OCI-LY1 (cell line): ENCODE data around the gene MSS51.

Source experiments
- EZH2 ChIP-seq: fragments of 200-600 bp; sonication (generic), shearing (Covaris generic); IDR thresholded peaks from 2 replicates; pipeline ENCODE4 v1.8.0; 2017; ENCODE audit warnings: borderline replicate concordance, mixed run types, mild to moderate bottlenecking, antibody characterized with exemption, low read length, moderate library complexity, mixed read lengths
- TF ChIP-seq, protein P1 (sequence below): fragments of 200-600 bp; sonication (generic), shearing (Covaris generic); IDR thresholded peaks from 2 replicates; pipeline ENCODE4 v1.5.1; 2017; ENCODE audit warnings: mild to moderate bottlenecking, antibody characterized with exemption, low read length, moderate library complexity, mixed read lengths

DNA sequence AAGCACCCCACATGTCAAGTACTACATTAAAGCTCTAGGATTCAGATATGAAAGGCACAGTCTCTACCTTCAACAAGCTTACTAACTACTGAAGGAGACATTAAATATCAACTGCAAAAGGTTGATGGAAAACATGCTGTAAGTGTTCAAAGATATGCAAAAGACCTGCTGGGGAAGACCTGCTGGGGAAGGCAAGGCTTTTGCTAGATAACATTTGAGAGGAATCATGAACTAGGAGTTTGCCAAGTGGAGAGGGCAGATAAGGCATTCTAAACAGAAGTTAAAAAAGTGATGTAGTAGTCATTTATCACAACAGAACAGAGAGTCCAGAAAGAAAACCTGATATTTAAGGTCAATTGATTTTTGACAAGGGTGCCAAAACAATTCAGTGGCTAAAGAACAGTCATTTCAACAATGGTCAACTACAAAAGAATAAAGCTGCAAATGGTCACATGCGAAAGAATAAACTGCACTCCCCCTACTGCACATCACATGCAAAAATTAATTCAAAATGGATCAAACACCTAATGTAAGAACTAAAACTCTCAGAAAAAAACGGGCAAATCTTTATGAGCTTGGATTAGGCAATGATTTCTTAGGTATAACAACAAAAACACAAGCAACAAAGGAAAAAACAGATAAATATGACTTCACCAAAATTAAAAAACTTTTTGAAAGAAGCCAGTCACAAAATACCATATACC, 23.0 kb upstream of the MSS51 start:
- TF ChIP-seq, protein P1, sequence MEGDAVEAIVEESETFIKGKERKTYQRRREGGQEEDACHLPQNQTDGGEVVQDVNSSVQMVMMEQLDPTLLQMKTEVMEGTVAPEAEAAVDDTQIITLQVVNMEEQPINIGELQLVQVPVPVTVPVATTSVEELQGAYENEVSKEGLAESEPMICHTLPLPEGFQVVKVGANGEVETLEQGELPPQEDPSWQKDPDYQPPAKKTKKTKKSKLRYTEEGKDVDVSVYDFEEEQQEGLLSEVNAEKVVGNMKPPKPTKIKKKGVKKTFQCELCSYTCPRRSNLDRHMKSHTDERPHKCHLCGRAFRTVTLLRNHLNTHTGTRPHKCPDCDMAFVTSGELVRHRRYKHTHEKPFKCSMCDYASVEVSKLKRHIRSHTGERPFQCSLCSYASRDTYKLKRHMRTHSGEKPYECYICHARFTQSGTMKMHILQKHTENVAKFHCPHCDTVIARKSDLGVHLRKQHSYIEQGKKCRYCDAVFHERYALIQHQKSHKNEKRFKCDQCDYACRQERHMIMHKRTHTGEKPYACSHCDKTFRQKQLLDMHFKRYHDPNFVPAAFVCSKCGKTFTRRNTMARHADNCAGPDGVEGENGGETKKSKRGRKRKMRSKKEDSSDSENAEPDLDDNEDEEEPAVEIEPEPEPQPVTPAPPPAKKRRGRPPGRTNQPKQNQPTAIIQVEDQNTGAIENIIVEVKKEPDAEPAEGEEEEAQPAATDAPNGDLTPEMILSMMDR = no peak
- no peak for TF ChIP-seq EZH2
